22Rv1 (cell line): Measurements from ENCODE around the gene RASA3.

ENCODE experiments used
- CTCF ChIP-seq: fragments of 450-650 bp; IDR thresholded peaks from 2 replicates; pipeline ENCODE4 v1.5.1; 2017; ENCODE audit warnings: mild to moderate bottlenecking
- ZFX ChIP-seq: fragments of 450-650 bp; IDR thresholded peaks from 2 replicates; pipeline ENCODE4 v1.6.1; 2017; ENCODE audit warnings: antibody characterized with exemption, borderline replicate concordance

DNA sequence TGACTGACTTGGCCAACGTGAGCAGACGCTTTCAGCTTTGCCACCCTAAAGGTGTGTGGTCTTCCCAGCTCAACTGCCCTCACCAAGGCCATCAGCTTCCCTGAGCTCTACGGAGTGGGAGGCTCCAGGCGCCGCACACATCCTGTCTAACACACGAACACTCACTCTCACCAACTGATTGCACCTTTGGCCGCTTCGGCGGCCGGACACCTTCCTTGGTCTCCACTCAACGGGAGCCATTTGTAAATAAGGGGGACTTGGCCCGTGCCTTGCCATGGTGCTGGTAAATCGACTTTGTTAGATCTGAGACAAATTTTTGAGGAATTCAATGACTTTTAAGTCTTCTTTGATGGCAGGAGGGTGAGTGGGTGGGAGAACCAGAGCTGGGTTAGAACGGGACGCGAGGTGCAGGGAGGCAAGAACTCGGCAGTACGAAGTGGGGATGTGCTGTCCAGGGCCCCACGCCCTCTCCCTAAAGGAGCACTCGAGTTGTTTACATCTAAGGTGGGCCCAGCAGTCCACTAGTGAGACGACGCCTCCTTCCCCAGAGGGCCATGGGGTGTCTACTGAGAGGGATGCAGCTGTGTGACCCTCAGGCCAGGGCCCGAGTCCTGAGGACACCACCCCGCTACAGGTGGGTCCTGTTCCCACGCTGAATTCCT is 163.0 kb downstream of the RASA3 start:
- TF ChIP-seq CTCF (no peak), ZFX (no peak)
